ENCODE measurements around the gene GAS7.

GAS7 gene

GRCh38 chr17:9958586-9959281 lies 239.7 kb downstream of the GAS7 start:
- no peak for ATAC-seq
- DNase-seq (ENCODE audit: low spot score in 2 of 2): no peak
- no peak overlapping the region for H3K4me3 Mint-ChIP-seq

GRCh38 chr17:9957244-9957643 lies 241.2 kb downstream of the GAS7 start:
- ATAC-seq (no peak), DNase-seq (ENCODE audit: low spot score in 2 of 2) (no peak)
- Mint-ChIP-seq H3K4me1 (peaks cover 7% of the 10 kb centered on the region), H3K36me3 (no peaks in the 10 kb centered on the region), H3K27ac (no peak overlapping the region), H3K9me3 (no peaks in the 10 kb centered on the region), H3K4me3 (no peak overlapping the region)

More at GRCh38 chr17:9958586-9959281, 239.7 kb downstream of the GAS7 start:
- Mint-ChIP-seq H3K9me3 (no peaks in the 10 kb centered on the region), H3K27ac (no peak overlapping the region), H3K36me3 (no peaks in the 10 kb centered on the region), H3K4me1 (peaks cover 7% of the 10 kb centered on the region)

GRCh38 chr17:9956474-9957131 lies 241.8 kb downstream of the GAS7 start:
- Mint-ChIP-seq H3K4me1 (peaks cover 7% of the 10 kb centered on the region), H3K36me3 (no peaks in the 10 kb centered on the region), H3K27ac (no peak overlapping the region), H3K9me3 (no peaks in the 10 kb centered on the region), H3K4me3 (no peak overlapping the region)
- ATAC-seq (no peak), DNase-seq (ENCODE audit: low spot score in 2 of 2) (no peak)

- Mint-ChIP-seq H3K9me3 (no peaks in the 10 kb centered on the region), H3K4me1 (no peaks in the 10 kb centered on the region), H3K4me3 (no peak overlapping the region), H3K36me3 (no peaks in the 10 kb centered on the region), H3K27ac (no peak overlapping the region)
- DNase-seq (ENCODE audit: low spot score in 2 of 2): no peak
- ATAC-seq: no peak
These were observed 244.9 kb downstream of the GAS7 start for GRCh38 chr17:9953492-9953891.

GRCh38 chr17:9951803-9952202 lies 246.6 kb downstream of the GAS7 start:
- DNase-seq (ENCODE audit: low spot score in 2 of 2) (no peak), ATAC-seq (no peak)
- Mint-ChIP-seq H3K4me3 (no peak overlapping the region), H3K9me3 (no peaks in the 10 kb centered on the region), H3K27ac (no peak overlapping the region), H3K4me1 (no peaks in the 10 kb centered on the region), H3K36me3 (no peaks in the 10 kb centered on the region)

- ATAC-seq: no peak
- no peaks in the 10 kb centered on the region for H3K4me1 Mint-ChIP-seq
These were observed 249.5 kb downstream of the GAS7 start for GRCh38 chr17:9948928-9949327.

GRCh38 chr17:9944704-9945103 lies 253.7 kb downstream of the GAS7 start:
- no peak for DNase-seq (ENCODE audit: low spot score in 2 of 2)
- H3K9me3 Mint-ChIP-seq: no peaks in the 10 kb centered on the region
- H3K4me3 Mint-ChIP-seq: no peak overlapping the region
- H3K4me1 Mint-ChIP-seq: no peaks in the 10 kb centered on the region
- ATAC-seq: no peak
- H3K36me3 Mint-ChIP-seq: peaks cover 8% of the 10 kb centered on the region
- H3K27ac Mint-ChIP-seq: no peak overlapping the region

More at GRCh38 chr17:9948928-9949327, 249.5 kb downstream of the GAS7 start:
- H3K36me3 Mint-ChIP-seq: no peaks in the 10 kb centered on the region
- H3K27ac Mint-ChIP-seq: no peak overlapping the region
- no peaks in the 10 kb centered on the region for H3K9me3 Mint-ChIP-seq
- no peak for DNase-seq (ENCODE audit: low spot score in 2 of 2)
- no peak overlapping the region for H3K4me3 Mint-ChIP-seq

- ATAC-seq: no peak
- Mint-ChIP-seq H3K4me3 (no peak overlapping the region), H3K36me3 (peaks cover 8% of the 10 kb centered on the region), H3K9me3 (no peaks in the 10 kb centered on the region), H3K4me1 (no peaks in the 10 kb centered on the region), H3K27ac (no peak overlapping the region)
- no peak for DNase-seq (ENCODE audit: low spot score in 2 of 2)
These were observed 255.1 kb downstream of the GAS7 start for GRCh38 chr17:9943343-9943742.

GRCh38 chr17:9942885-9943284 lies 255.5 kb downstream of the GAS7 start:
- ATAC-seq (no peak), DNase-seq (ENCODE audit: low spot score in 2 of 2) (no peak)
- Mint-ChIP-seq H3K36me3 (peaks cover 8% of the 10 kb centered on the region), H3K27ac (no peak overlapping the region), H3K9me3 (no peaks in the 10 kb centered on the region), H3K4me1 (no peaks in the 10 kb centered on the region), H3K4me3 (no peak overlapping the region)

GRCh38 chr17:9941305-9941704 lies 257.1 kb downstream of the GAS7 start:
- Mint-ChIP-seq H3K4me3 (no peak overlapping the region), H3K36me3 (peaks cover 8% of the 10 kb centered on the region), H3K4me1 (no peaks in the 10 kb centered on the region), H3K9me3 (no peaks in the 10 kb centered on the region), H3K27ac (peak overlapping the region; percentile 7)
- ATAC-seq (no peak), DNase-seq (ENCODE audit: low spot score in 2 of 2) (no peak)

- DNase-seq (ENCODE audit: low spot score in 2 of 2) (no peak), ATAC-seq (no peak)
- Mint-ChIP-seq H3K4me1 (no peaks in the 10 kb centered on the region), H3K9me3 (no peaks in the 10 kb centered on the region), H3K4me3 (no peak overlapping the region), H3K27ac (peak overlapping the region; percentile 7), H3K36me3 (peaks cover 8% of the 10 kb centered on the region)
These were observed 257.6 kb downstream of the GAS7 start for GRCh38 chr17:9940841-9941240.

GRCh38 chr17:9938764-9939163 lies 259.6 kb downstream of the GAS7 start:
- Mint-ChIP-seq H3K4me3 (no peak overlapping the region), H3K27ac (no peak overlapping the region), H3K4me1 (no peaks in the 10 kb centered on the region), H3K9me3 (no peaks in the 10 kb centered on the region), H3K36me3 (peaks cover 8% of the 10 kb centered on the region)
- DNase-seq (ENCODE audit: low spot score in 2 of 2) (no peak), ATAC-seq (no peak)

- Mint-ChIP-seq H3K9me3 (no peaks in the 10 kb centered on the region), H3K36me3 (peaks cover 1% of the 10 kb centered on the region), H3K4me1 (no peaks in the 10 kb centered on the region), H3K27ac (no peak overlapping the region), H3K4me3 (no peak overlapping the region)
- no peak for ATAC-seq
- DNase-seq (ENCODE audit: low spot score in 2 of 2): no peak
These were observed 260.5 kb downstream of the GAS7 start for GRCh38 chr17:9937901-9938300.

GRCh38 chr17:9937241-9937761 lies 261.1 kb downstream of the GAS7 start:
- H3K4me1 Mint-ChIP-seq: no peaks in the 10 kb centered on the region
- H3K9me3 Mint-ChIP-seq: no peaks in the 10 kb centered on the region
- H3K4me3 Mint-ChIP-seq: no peak overlapping the region
- no peak overlapping the region for H3K27ac Mint-ChIP-seq
- ATAC-seq (no peak), DNase-seq (ENCODE audit: low spot score in 2 of 2) (no peak)
- H3K36me3 Mint-ChIP-seq: no peaks in the 10 kb centered on the region

GRCh38 chr17:9936095-9936494 lies 262.3 kb downstream of the GAS7 start:
- no peaks in the 10 kb centered on the region for H3K9me3 Mint-ChIP-seq
- ATAC-seq (no peak), DNase-seq (ENCODE audit: low spot score in 2 of 2) (no peak)
- H3K36me3 Mint-ChIP-seq: no peaks in the 10 kb centered on the region
- no peak overlapping the region for H3K27ac Mint-ChIP-seq
- no peaks in the 10 kb centered on the region for H3K4me1 Mint-ChIP-seq
- no peak overlapping the region for H3K4me3 Mint-ChIP-seq

GRCh38 chr17:9935408-9935807 lies 263.0 kb downstream of the GAS7 start:
- Mint-ChIP-seq H3K36me3 (no peaks in the 10 kb centered on the region), H3K4me1 (no peaks in the 10 kb centered on the region), H3K27ac (peak overlapping the region; percentile 15), H3K9me3 (no peaks in the 10 kb centered on the region), H3K4me3 (no peak overlapping the region)
- ATAC-seq (no peak), DNase-seq (ENCODE audit: low spot score in 2 of 2) (no peak)
